SK-N-SH treated with all-trans-retinoic acid at 6 μM for 48 hours (cell line): ENCODE results near the gene CDC42EP5.

ENCODE experiments used
- ARNTL ChIP-seq: fragments of 450-650 bp; formaldehyde crosslinking; IDR thresholded peaks from 2 replicates; pipeline ENCODE4 v1.5.0; 2020; ENCODE audit warnings: low read depth, mild to moderate bottlenecking, moderate library complexity, borderline replicate concordance
- ISL1 ChIP-seq: fragments of 250-450 bp; sonication (Bioruptor Pico); IDR thresholded peaks from 2 replicates; pipeline ENCODE4 v2.1.2; 2022; ENCODE audit warnings: mild to moderate bottlenecking, moderate library complexity
- POU6F1 ChIP-seq: fragments of 250-450 bp; sonication (Bioruptor Pico); IDR thresholded peaks from 2 replicates; pipeline ENCODE4 v1.8.0; 2021; ENCODE audit warnings: low read depth, mild to moderate bottlenecking, moderate library complexity, borderline replicate concordance
- PPARA ChIP-seq: fragments of 250-450 bp; sonication (Bioruptor Pico); IDR thresholded peaks from 2 replicates; pipeline ENCODE4 v1.5.0; 2020; ENCODE audit warnings: mild to moderate bottlenecking, borderline replicate concordance
- RARB ChIP-seq: fragments of 250-450 bp; sonication (Bioruptor Pico); IDR thresholded peaks from 2 replicates; pipeline ENCODE4 v1.8.0; 2021; ENCODE audit warnings: mild to moderate bottlenecking, moderate library complexity
- SNAI2 ChIP-seq: fragments of 250-450 bp; sonication (Bioruptor Pico); IDR thresholded peaks from 2 replicates; pipeline ENCODE4 v1.5.0; 2020; ENCODE audit warnings: mild to moderate bottlenecking, moderate library complexity
- ZFP30 ChIP-seq: fragments of 450-650 bp; formaldehyde crosslinking; IDR thresholded peaks from 2 replicates; pipeline ENCODE4 v1.5.0; 2022; ENCODE audit warnings: mild to moderate bottlenecking, moderate library complexity
- ZNF565 ChIP-seq: fragments of 450-650 bp; formaldehyde crosslinking; conservative IDR thresholded peaks from 2 replicates; pipeline ENCODE4 v1.5.0; 2020; ENCODE audit warnings: low read depth, mild to moderate bottlenecking, moderate library complexity
- TF ChIP-seq, protein P1 (sequence below): fragments of 250-450 bp; sonication (Bioruptor Pico); IDR thresholded peaks from 2 replicates; pipeline ENCODE4 v1.5.0; 2020; ENCODE audit warnings: mild to moderate bottlenecking, moderate library complexity
- TF ChIP-seq, protein P2 (sequence below): fragments of 250-450 bp; sonication (Bioruptor Pico); IDR thresholded peaks from 2 replicates; pipeline ENCODE4 v1.8.0; 2020; ENCODE audit warnings: mild to moderate bottlenecking, moderate library complexity, borderline replicate concordance

DNA sequence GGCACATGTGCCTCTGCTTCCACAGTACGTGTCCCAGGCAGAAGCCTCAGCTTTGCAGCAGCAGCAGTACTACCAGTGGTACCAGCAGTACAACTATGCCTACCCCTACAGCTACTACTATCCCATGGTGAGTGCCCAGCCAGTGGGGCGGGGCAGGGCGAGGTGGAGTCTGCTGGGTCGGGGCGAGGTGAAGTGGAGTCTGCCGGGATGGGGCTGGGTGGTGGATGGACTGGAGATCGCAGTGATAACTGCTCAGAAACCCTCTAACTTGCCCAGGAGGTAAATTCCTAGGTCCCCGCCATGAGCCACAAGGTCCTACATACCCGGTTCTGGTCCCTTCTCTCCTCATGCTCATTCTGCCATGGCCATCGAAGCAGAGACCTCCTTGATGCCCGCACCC is 20.5 kb downstream of the CDC42EP5 start:
- TF ChIP-seq ZFP30 (CRISPR knock-in tag) = no peak
- no peak for TF ChIP-seq POU6F1 (CRISPR knock-in tag)
- TF ChIP-seq ZNF565 (CRISPR knock-in tag) = no peak
- no peak for TF ChIP-seq ARNTL (CRISPR knock-in tag)
- TF ChIP-seq RARB (CRISPR knock-in tag) = no peak
- TF ChIP-seq, protein P1, sequence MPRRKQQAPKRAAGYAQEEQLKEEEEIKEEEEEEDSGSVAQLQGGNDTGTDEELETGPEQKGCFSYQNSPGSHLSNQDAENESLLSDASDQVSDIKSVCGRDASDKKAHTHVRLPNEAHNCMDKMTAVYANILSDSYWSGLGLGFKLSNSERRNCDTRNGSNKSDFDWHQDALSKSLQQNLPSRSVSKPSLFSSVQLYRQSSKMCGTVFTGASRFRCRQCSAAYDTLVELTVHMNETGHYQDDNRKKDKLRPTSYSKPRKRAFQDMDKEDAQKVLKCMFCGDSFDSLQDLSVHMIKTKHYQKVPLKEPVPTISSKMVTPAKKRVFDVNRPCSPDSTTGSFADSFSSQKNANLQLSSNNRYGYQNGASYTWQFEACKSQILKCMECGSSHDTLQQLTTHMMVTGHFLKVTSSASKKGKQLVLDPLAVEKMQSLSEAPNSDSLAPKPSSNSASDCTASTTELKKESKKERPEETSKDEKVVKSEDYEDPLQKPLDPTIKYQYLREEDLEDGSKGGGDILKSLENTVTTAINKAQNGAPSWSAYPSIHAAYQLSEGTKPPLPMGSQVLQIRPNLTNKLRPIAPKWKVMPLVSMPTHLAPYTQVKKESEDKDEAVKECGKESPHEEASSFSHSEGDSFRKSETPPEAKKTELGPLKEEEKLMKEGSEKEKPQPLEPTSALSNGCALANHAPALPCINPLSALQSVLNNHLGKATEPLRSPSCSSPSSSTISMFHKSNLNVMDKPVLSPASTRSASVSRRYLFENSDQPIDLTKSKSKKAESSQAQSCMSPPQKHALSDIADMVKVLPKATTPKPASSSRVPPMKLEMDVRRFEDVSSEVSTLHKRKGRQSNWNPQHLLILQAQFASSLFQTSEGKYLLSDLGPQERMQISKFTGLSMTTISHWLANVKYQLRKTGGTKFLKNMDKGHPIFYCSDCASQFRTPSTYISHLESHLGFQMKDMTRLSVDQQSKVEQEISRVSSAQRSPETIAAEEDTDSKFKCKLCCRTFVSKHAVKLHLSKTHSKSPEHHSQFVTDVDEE (CRISPR knock-in tag) = no peak
- no peak for TF ChIP-seq PPARA (CRISPR knock-in tag)
- TF ChIP-seq, protein P2, sequence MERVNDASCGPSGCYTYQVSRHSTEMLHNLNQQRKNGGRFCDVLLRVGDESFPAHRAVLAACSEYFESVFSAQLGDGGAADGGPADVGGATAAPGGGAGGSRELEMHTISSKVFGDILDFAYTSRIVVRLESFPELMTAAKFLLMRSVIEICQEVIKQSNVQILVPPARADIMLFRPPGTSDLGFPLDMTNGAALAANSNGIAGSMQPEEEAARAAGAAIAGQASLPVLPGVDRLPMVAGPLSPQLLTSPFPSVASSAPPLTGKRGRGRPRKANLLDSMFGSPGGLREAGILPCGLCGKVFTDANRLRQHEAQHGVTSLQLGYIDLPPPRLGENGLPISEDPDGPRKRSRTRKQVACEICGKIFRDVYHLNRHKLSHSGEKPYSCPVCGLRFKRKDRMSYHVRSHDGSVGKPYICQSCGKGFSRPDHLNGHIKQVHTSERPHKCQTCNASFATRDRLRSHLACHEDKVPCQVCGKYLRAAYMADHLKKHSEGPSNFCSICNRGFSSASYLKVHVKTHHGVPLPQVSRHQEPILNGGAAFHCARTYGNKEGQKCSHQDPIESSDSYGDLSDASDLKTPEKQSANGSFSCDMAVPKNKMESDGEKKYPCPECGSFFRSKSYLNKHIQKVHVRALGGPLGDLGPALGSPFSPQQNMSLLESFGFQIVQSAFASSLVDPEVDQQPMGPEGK (CRISPR knock-in tag) = no peak
- no peak for TF ChIP-seq SNAI2
- no peak for TF ChIP-seq ISL1
